Measurements from ENCODE around the gene RBP2.

DNA sequence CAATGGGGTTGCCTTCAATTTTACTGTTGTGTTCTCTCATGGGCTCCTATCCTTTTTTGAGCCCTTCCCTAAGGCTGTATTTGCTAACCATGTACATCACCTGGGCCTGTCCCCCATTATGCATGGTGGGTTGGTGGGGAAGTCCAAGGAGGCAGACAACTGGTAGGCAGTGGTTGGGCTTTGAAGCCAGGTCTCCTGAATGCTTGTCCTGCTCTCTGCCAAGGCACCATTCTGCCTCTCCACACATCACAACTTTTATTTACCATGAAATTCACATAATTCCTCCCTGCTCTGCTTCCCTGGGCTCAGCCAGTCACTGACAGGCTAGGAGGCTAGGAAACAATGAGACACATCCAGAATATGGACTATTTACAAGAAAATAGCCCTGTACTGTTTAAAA lies 45.8 kb downstream of the RBP2 start:
- TF ChIP-seq, protein P1, sequence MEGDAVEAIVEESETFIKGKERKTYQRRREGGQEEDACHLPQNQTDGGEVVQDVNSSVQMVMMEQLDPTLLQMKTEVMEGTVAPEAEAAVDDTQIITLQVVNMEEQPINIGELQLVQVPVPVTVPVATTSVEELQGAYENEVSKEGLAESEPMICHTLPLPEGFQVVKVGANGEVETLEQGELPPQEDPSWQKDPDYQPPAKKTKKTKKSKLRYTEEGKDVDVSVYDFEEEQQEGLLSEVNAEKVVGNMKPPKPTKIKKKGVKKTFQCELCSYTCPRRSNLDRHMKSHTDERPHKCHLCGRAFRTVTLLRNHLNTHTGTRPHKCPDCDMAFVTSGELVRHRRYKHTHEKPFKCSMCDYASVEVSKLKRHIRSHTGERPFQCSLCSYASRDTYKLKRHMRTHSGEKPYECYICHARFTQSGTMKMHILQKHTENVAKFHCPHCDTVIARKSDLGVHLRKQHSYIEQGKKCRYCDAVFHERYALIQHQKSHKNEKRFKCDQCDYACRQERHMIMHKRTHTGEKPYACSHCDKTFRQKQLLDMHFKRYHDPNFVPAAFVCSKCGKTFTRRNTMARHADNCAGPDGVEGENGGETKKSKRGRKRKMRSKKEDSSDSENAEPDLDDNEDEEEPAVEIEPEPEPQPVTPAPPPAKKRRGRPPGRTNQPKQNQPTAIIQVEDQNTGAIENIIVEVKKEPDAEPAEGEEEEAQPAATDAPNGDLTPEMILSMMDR (IDR thresholded peaks at IDR 0.05 in 4 of 5, conservative IDR thresholded peaks at IDR 0.05 in 1 of 5): no peak
- TF ChIP-seq POLR2A (IDR thresholded peaks at IDR 0.05): no peak

All from gastrocnemius medialis (tissue), 4 donors.